NCI-H2107 treated with DMSO at 0.1 percent for 48 hours (cell line): ENCODE data around the gene CAPRIN1.

Experiments used
- DNase-seq: peaks from one replicate; lab custom pipeline; 2025; ENCODE audit not compliant: unreplicated experiment; lab: John Stamatoyannopoulos, UW

The CAPRIN1 gene

GRCh38 chr11:34139346-34139745 is 87.8 kb downstream of the CAPRIN1 start:
- DNase-seq: no peak

- no peak for DNase-seq
Measured at GRCh38 chr11:34140149-34140548, 88.6 kb downstream of the CAPRIN1 start.

- no peak for DNase-seq
Measured at GRCh38 chr11:34143048-34143447, 91.5 kb downstream of the CAPRIN1 start.

- DNase-seq: no peak
Measured at GRCh38 chr11:34145073-34145472, 93.5 kb downstream of the CAPRIN1 start.

- no peak for DNase-seq
Measured at GRCh38 chr11:34145847-34146381, 94.4 kb downstream of the CAPRIN1 start.

GRCh38 chr11:34146411-34146810 is 94.9 kb downstream of the CAPRIN1 start:
- no peak for DNase-seq

- DNase-seq: no peak
Measured at GRCh38 chr11:34146866-34147265, 95.3 kb downstream of the CAPRIN1 start.

GRCh38 chr11:34147581-34147980 is 96.0 kb downstream of the CAPRIN1 start:
- no peak for DNase-seq

- DNase-seq: no peak
Measured at GRCh38 chr11:34148504-34149165, 97.1 kb downstream of the CAPRIN1 start.

GRCh38 chr11:34149274-34149673 is 97.7 kb downstream of the CAPRIN1 start:
- no peak for DNase-seq

- no peak for DNase-seq
Measured at GRCh38 chr11:34149786-34150185, 98.3 kb downstream of the CAPRIN1 start.

- DNase-seq: no peak
Measured at GRCh38 chr11:34150494-34151151, 99.1 kb downstream of the CAPRIN1 start.
